ENCODE data around the gene PTPRT. TPM values are rescaled to one million over a fixed set of nuclear protein-coding genes. Genes with fewer than 3 reads are reported as not detected.

PTPRT gene
- total RNA-seq, 1 donor from 2014 or later: not detected

GRCh38 chr20:43183536-43184070 is 6.1 kb downstream of the PTPRT start:
- no peaks in the 10 kb centered on the region for H3K9me3 ChIP-seq
- no peak overlapping the region for H3K4me3 ChIP-seq
- intact Hi-C loops (cut with DNase I): loop anchor here (10.0 kb wide), 1 partner anchor 1449 kb away; no protein-coding TSS in a partner anchor
- TF ChIP-seq, protein P1, sequence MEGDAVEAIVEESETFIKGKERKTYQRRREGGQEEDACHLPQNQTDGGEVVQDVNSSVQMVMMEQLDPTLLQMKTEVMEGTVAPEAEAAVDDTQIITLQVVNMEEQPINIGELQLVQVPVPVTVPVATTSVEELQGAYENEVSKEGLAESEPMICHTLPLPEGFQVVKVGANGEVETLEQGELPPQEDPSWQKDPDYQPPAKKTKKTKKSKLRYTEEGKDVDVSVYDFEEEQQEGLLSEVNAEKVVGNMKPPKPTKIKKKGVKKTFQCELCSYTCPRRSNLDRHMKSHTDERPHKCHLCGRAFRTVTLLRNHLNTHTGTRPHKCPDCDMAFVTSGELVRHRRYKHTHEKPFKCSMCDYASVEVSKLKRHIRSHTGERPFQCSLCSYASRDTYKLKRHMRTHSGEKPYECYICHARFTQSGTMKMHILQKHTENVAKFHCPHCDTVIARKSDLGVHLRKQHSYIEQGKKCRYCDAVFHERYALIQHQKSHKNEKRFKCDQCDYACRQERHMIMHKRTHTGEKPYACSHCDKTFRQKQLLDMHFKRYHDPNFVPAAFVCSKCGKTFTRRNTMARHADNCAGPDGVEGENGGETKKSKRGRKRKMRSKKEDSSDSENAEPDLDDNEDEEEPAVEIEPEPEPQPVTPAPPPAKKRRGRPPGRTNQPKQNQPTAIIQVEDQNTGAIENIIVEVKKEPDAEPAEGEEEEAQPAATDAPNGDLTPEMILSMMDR (IDR thresholded peaks at IDR 0.05): no peak
- TF ChIP-seq POLR2AphosphoS5 (IDR thresholded peaks at IDR 0.05; ENCODE audit: insufficient read depth in 1 of 2, low read depth in 1 of 2): no peak
- no peak for TF ChIP-seq POLR2A (IDR thresholded peaks at IDR 0.05)
- DNase-seq (ENCODE audit: extremely low spot score in 2 of 2): no peak
- H3K27me3 ChIP-seq: peaks cover 7% of the 10 kb centered on the region
- peaks cover 8% of the 10 kb centered on the region for H3K4me1 ChIP-seq
- no peak overlapping the region for H3K27ac ChIP-seq
- H3K36me3 ChIP-seq: no peaks in the 10 kb centered on the region

GRCh38 chr20:43178080-43178479 is 11.6 kb downstream of the PTPRT start:
- H3K4me1 ChIP-seq: no peaks in the 10 kb centered on the region
- no peak overlapping the region for H3K4me3 ChIP-seq
- H3K9me3 ChIP-seq: no peaks in the 10 kb centered on the region
- no peaks in the 10 kb centered on the region for H3K27me3 ChIP-seq
- intact Hi-C loops (cut with DNase I): no loop called here
- no peak for TF ChIP-seq POLR2A (IDR thresholded peaks at IDR 0.05)
- TF ChIP-seq, protein P1 (IDR thresholded peaks at IDR 0.05): no peak
- no peak for TF ChIP-seq POLR2AphosphoS5 (IDR thresholded peaks at IDR 0.05; ENCODE audit: insufficient read depth in 1 of 2, low read depth in 1 of 2)
- no peak overlapping the region for H3K27ac ChIP-seq
- H3K36me3 ChIP-seq: no peaks in the 10 kb centered on the region
- DNase-seq (ENCODE audit: extremely low spot score in 2 of 2): no peak

- H3K4me3 ChIP-seq: no peak overlapping the region
- H3K36me3 ChIP-seq: no peaks in the 10 kb centered on the region
- no peak for TF ChIP-seq POLR2AphosphoS5 (IDR thresholded peaks at IDR 0.05; ENCODE audit: insufficient read depth in 1 of 2, low read depth in 1 of 2)
- TF ChIP-seq, protein P1 (IDR thresholded peaks at IDR 0.05): no peak
- TF ChIP-seq POLR2A (IDR thresholded peaks at IDR 0.05): no peak
- H3K9me3 ChIP-seq: no peaks in the 10 kb centered on the region
- DNase-seq (ENCODE audit: extremely low spot score in 2 of 2): no peak
- H3K27ac ChIP-seq: no peak overlapping the region
- H3K27me3 ChIP-seq: no peaks in the 10 kb centered on the region
- no peaks in the 10 kb centered on the region for H3K4me1 ChIP-seq
- intact Hi-C loops (cut with DNase I): no loop called here
Measured at GRCh38 chr20:43176726-43177125, 13.0 kb downstream of the PTPRT start.

DNA sequence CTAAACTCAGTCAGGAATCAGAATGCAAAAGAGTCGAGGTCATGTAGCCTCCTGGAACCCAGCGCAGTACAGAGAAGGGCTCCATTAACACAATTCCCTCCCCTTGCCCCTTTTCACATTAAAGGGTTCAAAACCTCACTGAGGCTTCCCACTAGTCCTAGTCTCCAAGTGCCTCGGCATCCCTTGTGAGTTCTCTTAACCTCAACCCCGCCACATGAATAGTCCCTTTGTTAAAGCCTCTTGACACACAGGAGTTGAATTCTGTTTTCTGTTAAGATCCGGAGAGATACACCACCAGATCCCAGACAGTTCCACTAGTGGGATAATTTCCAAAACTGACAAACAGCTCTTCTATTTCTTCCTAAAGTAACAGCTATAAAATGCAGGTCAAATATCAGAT is 17.8 kb downstream of the PTPRT start:
- intact Hi-C loops (cut with DNase I): no loop called here
- TF ChIP-seq, protein P1 (IDR thresholded peaks at IDR 0.05): no peak
- no peak for TF ChIP-seq POLR2A (IDR thresholded peaks at IDR 0.05)
- no peak for TF ChIP-seq POLR2AphosphoS5 (IDR thresholded peaks at IDR 0.05; ENCODE audit: insufficient read depth in 1 of 2, low read depth in 1 of 2)
- no peaks in the 10 kb centered on the region for H3K36me3 ChIP-seq
- no peaks in the 10 kb centered on the region for H3K4me1 ChIP-seq
- no peaks in the 10 kb centered on the region for H3K27me3 ChIP-seq
- DNase-seq (ENCODE audit: extremely low spot score in 2 of 2): no peak
- H3K27ac ChIP-seq: no peak overlapping the region
- H3K9me3 ChIP-seq: no peaks in the 10 kb centered on the region
- H3K4me3 ChIP-seq: no peak overlapping the region

- H3K27me3 ChIP-seq: no peaks in the 10 kb centered on the region
- intact Hi-C loops (cut with DNase I): no loop called here
Measured at GRCh38 chr20:43170771-43171170, 18.9 kb downstream of the PTPRT start.

More at GRCh38 chr20:43170771-43171170, 18.9 kb downstream of the PTPRT start:
- no peaks in the 10 kb centered on the region for H3K9me3 ChIP-seq
- no peak for DNase-seq (ENCODE audit: extremely low spot score in 2 of 2)
- no peaks in the 10 kb centered on the region for H3K4me1 ChIP-seq
- no peak for TF ChIP-seq POLR2A (IDR thresholded peaks at IDR 0.05)
- TF ChIP-seq POLR2AphosphoS5 (IDR thresholded peaks at IDR 0.05; ENCODE audit: insufficient read depth in 1 of 2, low read depth in 1 of 2): no peak
- TF ChIP-seq, protein P1 (IDR thresholded peaks at IDR 0.05): no peak
- H3K4me3 ChIP-seq: no peak overlapping the region
- H3K36me3 ChIP-seq: no peaks in the 10 kb centered on the region
- H3K27ac ChIP-seq: no peak overlapping the region
